Measurements from ENCODE around the gene FXR2. TPM values are rescaled to one million over a fixed set of nuclear protein-coding genes. Genes with fewer than 3 reads are reported as not detected.

Gene FXR2
- polyA plus RNA-seq, 1 donor from 2014 or later: 118 TPM

GRCh38 chr17:7552621-7553051 is 62.1 kb downstream of the FXR2 start:
- H3K4me2 ChIP-seq (ENCODE audit: low read length): no peak overlapping the region
- H3K27me3 ChIP-seq (ENCODE audit: insufficient read depth, low read depth, low read length): peaks cover 18% of the 10 kb centered on the region
- TF ChIP-seq TAF1 (IDR thresholded peaks at IDR 0.05; ENCODE audit: low read depth): no peak
- no peak for TF ChIP-seq MXI1 (conservative IDR thresholded peaks at IDR 0.05; ENCODE audit: poor library complexity, severe bottlenecking)
- TF ChIP-seq EP300 (conservative IDR thresholded peaks at IDR 0.05; ENCODE audit: poor library complexity, severe bottlenecking): no peak
- no peak for TF ChIP-seq RAD21 (conservative IDR thresholded peaks at IDR 0.05)
- no peak for TF ChIP-seq EZH2 (IDR thresholded peaks at IDR 0.05; ENCODE audit: borderline replicate concordance, insufficient read depth, low read length, poor library complexity, severe bottlenecking)
- TF ChIP-seq REST (IDR thresholded peaks at IDR 0.05; ENCODE audit: borderline replicate concordance): no peak
- no peak for TF ChIP-seq POLR2AphosphoS5 (IDR thresholded peaks at IDR 0.05)
- TF ChIP-seq SMC3 (conservative IDR thresholded peaks at IDR 0.05; ENCODE audit: poor library complexity): no peak
- no peak for TF ChIP-seq CTCF (IDR thresholded peaks at IDR 0.05; ENCODE audit: poor library complexity, severe bottlenecking)
- H2AFZ ChIP-seq (ENCODE audit: low read depth, low read length): no peak overlapping the region
- H3K27ac ChIP-seq (ENCODE audit: low read length): no peak overlapping the region
- H3K36me3 ChIP-seq (ENCODE audit: insufficient read depth, low read length): no peaks in the 10 kb centered on the region
- H3K79me2 ChIP-seq (replicated peaks; ENCODE audit: insufficient read depth, low read length): no peaks in the 10 kb centered on the region
- no peaks in the 10 kb centered on the region for H4K20me1 ChIP-seq (ENCODE audit: insufficient read depth)
- no peaks in the 10 kb centered on the region for H3K9me2 ChIP-seq (ENCODE audit: insufficient read depth, low read length)
- no peak overlapping the region for H3K4me3 ChIP-seq (ENCODE audit: low read length)
- no peaks in the 10 kb centered on the region for H3K9me3 ChIP-seq (ENCODE audit: low read length)
- no peak overlapping the region for H3K9ac ChIP-seq (ENCODE audit: low read length)
- H3F3A ChIP-seq (ENCODE audit: insufficient read depth, low read length, poor library complexity, severe bottlenecking): no peaks in the 10 kb centered on the region

GRCh38 chr17:7551396-7551795 is 63.3 kb downstream of the FXR2 start:
- Histone ChIP-seq H4K20me1 (ENCODE audit: insufficient read depth) (no peaks in the 10 kb centered on the region), H3K27ac (ENCODE audit: low read length) (no peak overlapping the region), H3F3A (ENCODE audit: insufficient read depth, low read length, poor library complexity, severe bottlenecking) (no peaks in the 10 kb centered on the region), H3K79me2 (replicated peaks; ENCODE audit: insufficient read depth, low read length) (no peaks in the 10 kb centered on the region), H2AFZ (ENCODE audit: low read depth, low read length) (no peak overlapping the region), H3K4me3 (ENCODE audit: low read length) (no peak overlapping the region), H3K9me3 (ENCODE audit: low read length) (no peaks in the 10 kb centered on the region), H3K9ac (ENCODE audit: low read length) (no peak overlapping the region), H3K27me3 (ENCODE audit: insufficient read depth, low read depth, low read length) (peaks cover 22% of the 10 kb centered on the region), H3K9me2 (ENCODE audit: insufficient read depth, low read length) (no peaks in the 10 kb centered on the region), H3K36me3 (ENCODE audit: insufficient read depth, low read length) (no peaks in the 10 kb centered on the region), H3K4me2 (ENCODE audit: low read length) (no peak overlapping the region)
- TF ChIP-seq TAF1 (IDR thresholded peaks at IDR 0.05; ENCODE audit: low read depth): no peak

- Histone ChIP-seq H3K27me3 (ENCODE audit: insufficient read depth, low read depth, low read length) (peaks cover 22% of the 10 kb centered on the region), H3K4me2 (ENCODE audit: low read length) (no peak overlapping the region), H2AFZ (ENCODE audit: low read depth, low read length) (no peak overlapping the region), H3K36me3 (ENCODE audit: insufficient read depth, low read length) (no peaks in the 10 kb centered on the region), H3K9me2 (ENCODE audit: insufficient read depth, low read length) (no peaks in the 10 kb centered on the region), H3K27ac (ENCODE audit: low read length) (no peak overlapping the region), H3K79me2 (replicated peaks; ENCODE audit: insufficient read depth, low read length) (no peaks in the 10 kb centered on the region), H3K9me3 (ENCODE audit: low read length) (no peaks in the 10 kb centered on the region), H4K20me1 (ENCODE audit: insufficient read depth) (no peaks in the 10 kb centered on the region), H3K9ac (ENCODE audit: low read length) (no peak overlapping the region), H3K4me3 (ENCODE audit: low read length) (no peak overlapping the region), H3F3A (ENCODE audit: insufficient read depth, low read length, poor library complexity, severe bottlenecking) (no peaks in the 10 kb centered on the region)
- TF ChIP-seq EP300 (conservative IDR thresholded peaks at IDR 0.05; ENCODE audit: poor library complexity, severe bottlenecking): no peak
These were observed 64.4 kb downstream of the FXR2 start for GRCh38 chr17:7550344-7550743.

All from neural cell (in vitro differentiated cells).